ACC112 (cell line): ENCODE measurements around the gene AP2A2.

Source experiments
- H2AFZ ChIP-seq: fragments of 200-600 bp; sonication (generic); one replicate; pipeline ENCODE4 v1.6.0; 2017; ENCODE audit warnings: antibody characterized with exemption, low read length; ENCODE audit not compliant: unreplicated experiment
- H3K27ac ChIP-seq: fragments of 200-600 bp; sonication (generic); 2 replicates; pipeline ENCODE4 v1.5.1; 2014; ENCODE audit warnings: low read depth, mild to moderate bottlenecking, antibody characterized with exemption, low read length, moderate library complexity
- H3K27me3 ChIP-seq: fragments of 200-600 bp; sonication (generic); 2 replicates; pipeline ENCODE4 v1.6.1; 2014; ENCODE audit warnings: mild to moderate bottlenecking, antibody characterized with exemption, low read length, moderate library complexity, mixed read lengths; ENCODE audit not compliant: insufficient read depth
- H3K36me3 ChIP-seq: fragments of 200-600 bp; sonication (generic); 2 replicates; pipeline ENCODE4 v1.6.1; 2016; ENCODE audit warnings: mild to moderate bottlenecking, antibody characterized with exemption, low read length, moderate library complexity, mixed read lengths; ENCODE audit not compliant: insufficient read depth
- H3K4me1 ChIP-seq: fragments of 200-600 bp; sonication (generic); one replicate; pipeline ENCODE4 v1.6.1; 2016; ENCODE audit warnings: low read length, mixed read lengths; ENCODE audit not compliant: insufficient read depth, unreplicated experiment, control insufficient read depth
- H3K4me3 ChIP-seq: fragments of 200-600 bp; sonication (generic); 2 replicates; pipeline ENCODE4 v1.5.1; 2014; ENCODE audit warnings: mild to moderate bottlenecking, low read depth, low read length
- H3K79me2 ChIP-seq: fragments of 200-600 bp; sonication (generic); one replicate; pipeline ENCODE4 v1.6.0; 2016; ENCODE audit warnings: low read length; ENCODE audit not compliant: control insufficient read depth, unreplicated experiment, insufficient read depth

Gene AP2A2

DNA sequence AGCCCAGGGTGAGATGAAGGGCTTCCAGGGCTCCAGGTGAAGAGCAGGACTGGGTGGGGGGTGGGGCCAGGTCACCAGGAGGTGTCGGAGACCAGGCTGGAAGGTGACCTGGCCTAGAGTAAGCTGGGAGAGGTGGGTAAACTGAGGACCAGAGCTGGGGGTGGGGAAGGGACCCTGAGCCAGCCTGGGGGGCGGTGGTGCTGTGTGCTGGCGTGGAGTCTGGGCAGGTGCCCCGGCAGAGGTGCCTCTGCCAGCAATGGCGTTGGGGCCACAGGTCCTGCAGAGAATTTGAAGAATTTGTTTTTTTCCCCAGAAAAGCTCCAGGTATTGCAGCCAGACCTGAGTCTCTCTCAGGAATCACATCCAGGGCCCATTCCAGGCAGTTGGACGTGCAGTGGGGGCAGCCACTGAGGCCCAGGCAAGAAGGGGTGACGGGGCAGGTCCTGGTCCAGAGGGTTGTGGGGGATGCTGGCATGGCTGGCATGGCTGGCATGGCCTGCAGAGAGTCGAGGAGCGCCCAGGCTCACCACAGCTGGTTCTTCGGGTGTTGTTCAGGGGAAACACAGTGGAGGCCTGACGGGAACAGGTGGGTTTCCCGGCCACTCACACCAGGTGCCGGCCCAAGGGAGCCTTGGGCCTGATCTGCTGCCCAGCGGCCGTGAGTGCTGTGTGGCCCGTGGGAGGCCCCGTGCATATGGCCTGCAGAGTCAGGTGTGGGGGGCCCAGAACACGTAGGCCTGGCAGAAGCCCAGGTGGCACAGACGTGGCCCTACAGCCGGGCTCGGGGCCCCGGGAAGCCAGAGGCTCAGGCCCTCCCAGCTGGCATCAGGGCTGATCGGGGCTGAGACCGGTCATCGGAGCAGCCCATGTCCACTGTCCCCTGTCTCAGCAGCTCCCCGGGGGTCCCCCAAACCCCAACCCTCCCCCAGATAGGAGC, 117.2 kb downstream of the AP2A2 start:
- Histone ChIP-seq H3K36me3 (no peaks in the 10 kb centered on the region), H3K27ac (no peak overlapping the region), H3K4me1 (no peaks in the 10 kb centered on the region), H2AFZ (no peak overlapping the region), H3K27me3 (peaks cover 37% of the 10 kb centered on the region), H3K79me2 (no peaks in the 10 kb centered on the region), H3K4me3 (no peak overlapping the region)

GRCh38 chr11:1043563-1044096, 118.0 kb downstream of the AP2A2 start:
- no peaks in the 10 kb centered on the region for H3K79me2 ChIP-seq
- H3K27ac ChIP-seq, result no peak overlapping the region
- peaks cover 39% of the 10 kb centered on the region for H3K27me3 ChIP-seq
- no peaks in the 10 kb centered on the region for H3K4me1 ChIP-seq
- no peak overlapping the region for H2AFZ ChIP-seq
- H3K36me3 ChIP-seq, result no peaks in the 10 kb centered on the region
- no peak overlapping the region for H3K4me3 ChIP-seq

- Histone ChIP-seq H3K79me2 (no peaks in the 10 kb centered on the region), H3K27me3 (peaks cover 44% of the 10 kb centered on the region), H3K4me1 (no peaks in the 10 kb centered on the region), H2AFZ (no peak overlapping the region), H3K27ac (no peak overlapping the region), H3K36me3 (no peaks in the 10 kb centered on the region), H3K4me3 (no peak overlapping the region)
These were observed 118.5 kb downstream of the AP2A2 start for GRCh38 chr11:1044160-1044559.

- H2AFZ ChIP-seq, result no peak overlapping the region
- peaks cover 35% of the 10 kb centered on the region for H3K27me3 ChIP-seq
- H3K4me3 ChIP-seq, result no peak overlapping the region
- no peaks in the 10 kb centered on the region for H3K79me2 ChIP-seq
- no peak overlapping the region for H3K27ac ChIP-seq
- no peaks in the 10 kb centered on the region for H3K36me3 ChIP-seq
- no peaks in the 10 kb centered on the region for H3K4me1 ChIP-seq
These were observed 122.0 kb downstream of the AP2A2 start for GRCh38 chr11:1047595-1048156.

DNA sequence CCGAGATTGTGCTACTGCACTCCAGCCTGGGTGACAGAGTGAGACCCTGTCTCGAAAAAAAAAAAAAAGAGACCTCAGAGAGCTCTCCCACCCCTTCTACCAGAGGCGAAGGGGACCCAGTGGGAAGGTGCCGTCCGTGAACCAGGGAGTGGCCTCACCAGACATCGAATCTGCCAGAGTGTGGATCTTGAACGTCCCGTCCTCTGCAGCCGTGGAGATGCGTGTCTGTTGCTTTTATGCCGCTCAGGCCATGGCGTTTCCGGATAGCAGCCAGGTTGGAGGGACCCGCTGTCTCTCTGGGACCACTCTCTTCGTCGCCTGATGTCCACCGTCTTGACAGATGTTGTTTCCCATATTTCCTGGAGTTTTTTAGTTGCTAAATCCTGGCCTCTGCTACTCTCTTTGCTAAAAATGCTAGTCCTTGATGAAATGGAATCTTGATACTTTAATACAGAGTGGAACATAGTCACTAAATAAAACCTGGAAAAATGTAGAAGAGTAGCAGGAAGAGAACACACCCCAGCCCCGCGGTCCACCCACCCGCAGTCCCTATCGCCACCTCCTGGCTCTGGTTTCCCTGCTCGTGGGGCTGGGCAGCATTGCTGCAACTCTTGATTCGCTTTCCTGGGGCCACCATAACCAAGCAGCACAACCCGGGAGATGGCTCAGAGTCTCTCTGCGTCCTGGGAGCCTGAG, 122.9 kb downstream of the AP2A2 start:
- no peak overlapping the region for H3K4me3 ChIP-seq
- no peaks in the 10 kb centered on the region for H3K79me2 ChIP-seq
- no peaks in the 10 kb centered on the region for H3K36me3 ChIP-seq
- peaks cover 31% of the 10 kb centered on the region for H3K27me3 ChIP-seq
- H2AFZ ChIP-seq, result no peak overlapping the region
- no peak overlapping the region for H3K27ac ChIP-seq
- no peaks in the 10 kb centered on the region for H3K4me1 ChIP-seq

DNA sequence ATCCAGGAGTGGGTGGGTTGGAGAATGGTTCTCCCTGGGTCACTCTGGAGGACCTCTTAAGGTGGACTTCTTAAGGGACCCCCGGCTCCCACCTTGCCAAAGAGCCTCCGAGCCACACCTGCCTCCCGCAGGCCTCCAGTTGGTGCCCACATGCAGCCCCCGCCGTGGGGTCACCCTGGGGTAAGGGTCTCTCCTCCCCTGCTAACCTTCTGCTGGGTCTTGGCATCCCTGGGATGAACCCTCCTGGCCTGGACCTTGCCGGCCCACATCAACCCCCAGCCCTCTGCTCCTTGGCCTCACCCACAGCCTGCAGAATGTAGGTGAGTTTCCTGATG, 123.4 kb downstream of the AP2A2 start:
- H3K36me3 ChIP-seq, result no peaks in the 10 kb centered on the region
- H3K79me2 ChIP-seq, result no peaks in the 10 kb centered on the region
- peaks cover 27% of the 10 kb centered on the region for H3K27me3 ChIP-seq
- H3K4me3 ChIP-seq, result no peak overlapping the region
- H3K4me1 ChIP-seq, result no peaks in the 10 kb centered on the region
- H3K27ac ChIP-seq, result no peak overlapping the region
- H2AFZ ChIP-seq, result no peak overlapping the region

GRCh38 chr11:1049431-1049891, 123.8 kb downstream of the AP2A2 start:
- no peak overlapping the region for H3K27ac ChIP-seq
- peaks cover 27% of the 10 kb centered on the region for H3K27me3 ChIP-seq

GRCh38 chr11:1049911-1050580, 124.4 kb downstream of the AP2A2 start:
- Histone ChIP-seq H3K27ac (no peak overlapping the region), H2AFZ (no peak overlapping the region), H3K4me3 (no peak overlapping the region), H3K79me2 (no peaks in the 10 kb centered on the region), H3K4me1 (no peaks in the 10 kb centered on the region), H3K27me3 (peaks cover 23% of the 10 kb centered on the region), H3K36me3 (no peaks in the 10 kb centered on the region)

More at GRCh38 chr11:1049431-1049891, 123.8 kb downstream of the AP2A2 start:
- Histone ChIP-seq H3K4me1 (no peaks in the 10 kb centered on the region), H3K4me3 (no peak overlapping the region), H3K36me3 (no peaks in the 10 kb centered on the region), H2AFZ (no peak overlapping the region), H3K79me2 (no peaks in the 10 kb centered on the region)

DNA sequence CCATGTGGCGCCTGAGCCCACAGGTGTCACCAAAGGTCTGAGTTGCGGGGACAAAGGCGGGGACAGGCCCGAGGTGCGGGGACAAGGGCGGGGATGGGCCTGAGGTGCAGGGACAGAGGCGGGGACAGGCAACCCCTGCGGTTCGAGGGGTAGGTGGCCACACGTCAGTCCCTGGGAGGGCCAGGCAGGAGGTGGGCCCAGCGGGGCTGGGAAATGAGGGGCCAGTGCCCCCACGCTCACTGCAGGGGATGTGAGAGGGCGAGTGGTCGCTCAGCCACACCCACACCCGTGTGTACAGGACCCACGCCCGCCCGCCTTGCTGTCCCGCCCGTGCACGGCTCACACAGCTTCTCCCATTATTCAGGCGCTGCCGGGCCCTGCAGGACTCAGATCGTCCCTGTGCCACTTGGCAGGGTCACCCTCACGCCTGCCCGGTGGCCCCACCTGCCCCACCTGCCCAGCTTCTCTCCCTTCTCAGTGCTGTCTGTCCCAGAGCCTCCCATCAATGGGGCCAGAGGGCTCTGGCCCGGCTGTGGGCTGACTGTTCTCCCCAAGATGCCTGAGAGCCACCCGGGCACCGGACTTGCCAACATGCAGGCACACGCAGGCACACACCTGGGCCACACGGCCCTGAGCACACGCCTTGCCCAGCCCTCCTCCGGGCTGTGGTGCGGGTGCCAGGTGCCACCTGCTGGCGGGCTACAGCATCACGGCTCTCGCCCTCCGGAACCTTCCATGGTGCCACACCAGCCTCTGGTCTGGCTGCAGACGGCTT, 125.1 kb downstream of the AP2A2 start:
- Histone ChIP-seq H3K27me3 (peaks cover 20% of the 10 kb centered on the region), H3K36me3 (no peaks in the 10 kb centered on the region), H2AFZ (no peak overlapping the region), H3K79me2 (no peaks in the 10 kb centered on the region), H3K4me1 (no peaks in the 10 kb centered on the region), H3K27ac (no peak overlapping the region), H3K4me3 (no peak overlapping the region)
